SK-N-DZ (cell line): ENCODE measurements around the gene ZSCAN10.

Experiments used
- DNase-seq: peaks from one replicate; pipeline ENCODE4 v3.0.0-alpha.2; 2015; ENCODE audit warnings: low spot score
- small RNA-seq, 2 experiments: library from RNA; depleted of rRNA; stranded (forward); fragments of <200 nt; gene quantifications; one replicate each; pipeline ENCODE3, GENCODE V24; 2014

The ZSCAN10 gene

GRCh38 chr16:3049921-3050481, 49.1 kb downstream of the ZSCAN10 start:
- no peak for DNase-seq

DNA sequence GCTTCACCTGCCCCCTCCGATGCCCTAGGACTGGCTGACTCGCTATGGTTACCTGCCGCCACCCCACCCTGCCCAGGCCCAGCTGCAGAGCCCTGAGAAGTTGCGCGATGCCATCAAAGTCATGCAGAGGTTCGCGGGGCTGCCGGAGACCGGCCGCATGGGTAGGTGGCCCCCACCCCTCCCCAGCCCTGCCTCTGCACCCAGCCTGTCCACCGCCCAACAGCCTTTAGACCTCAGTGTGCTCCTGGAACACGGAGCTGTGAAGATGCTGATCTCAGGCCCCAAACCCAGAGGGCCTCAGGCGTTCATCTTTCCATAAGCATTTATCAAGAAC, 51.7 kb downstream of the ZSCAN10 start:
- DNase-seq: no peak

GRCh38 chr16:3046641-3047386, 52.3 kb downstream of the ZSCAN10 start:
- DNase-seq: no peak

GRCh38 chr16:3045758-3046640, 53.1 kb downstream of the ZSCAN10 start, which contains the start of gene MMP25:
TSS of gene MMP25 (plus strand) at chr16:3046561. CDS start at chr16:3046918, 357 bp downstream.
- no peak for DNase-seq

- no peak for DNase-seq
Measured at GRCh38 chr16:3044708-3045107, 54.4 kb downstream of the ZSCAN10 start.

DNA sequence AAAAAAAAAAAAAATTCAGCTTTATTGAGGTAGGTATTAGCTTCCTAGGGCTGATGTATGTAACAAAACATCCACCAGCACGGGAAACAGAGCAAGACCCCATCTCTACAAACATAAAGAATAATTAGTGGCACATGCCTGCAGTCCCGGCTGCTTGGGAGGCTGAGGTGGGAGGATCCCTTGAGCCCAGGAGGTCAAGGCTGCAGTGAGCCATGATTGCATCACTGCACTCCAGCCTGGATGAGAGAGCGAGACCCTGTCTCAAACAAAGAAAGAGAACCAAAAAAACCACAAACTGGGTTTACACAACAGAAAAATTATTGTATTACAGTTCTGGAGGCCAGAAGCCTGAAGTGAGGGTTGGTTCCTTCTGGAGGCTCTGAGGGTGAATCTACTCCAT, 56.7 kb downstream of the ZSCAN10 start:
- DNase-seq: no peak

DNA sequence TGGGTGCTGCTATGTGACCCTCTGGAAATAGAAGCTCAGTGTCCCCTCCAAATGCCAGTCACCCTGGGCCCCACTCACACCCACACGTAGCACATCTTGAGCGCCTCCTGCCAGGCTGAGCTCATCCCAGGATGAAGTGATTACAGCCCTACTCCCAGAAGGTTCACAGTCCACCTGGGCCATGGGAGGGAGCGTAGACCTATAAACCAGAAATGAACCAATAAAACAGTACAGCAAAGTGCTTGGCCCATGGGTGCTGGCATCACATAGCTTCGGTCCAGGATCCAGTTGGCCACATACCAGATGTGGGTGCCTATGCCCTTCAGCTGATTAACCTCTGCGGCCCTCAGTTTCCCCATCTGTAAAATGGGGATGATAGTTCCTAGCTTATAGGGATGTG, 60.2 kb downstream of the ZSCAN10 start:
- DNase-seq: no peak

Small RNA genes lying within 50 kb of the gene (small RNA-seq; reads per million reads assigned to genes)
- 0.76 to 2.4 reads per million in 2 experiments for gene RNU1-22P
